Neural cell (in vitro differentiated cells): ENCODE data around the gene COLQ. TPM values are rescaled to one million over a fixed set of nuclear protein-coding genes. Genes with fewer than 3 reads are reported as not detected.

Experiments used
- H2AFZ ChIP-seq: fragments of 200-600, 300-800 bp; sonication (generic), shearing (Covaris generic); 2 replicates; pipeline ENCODE4 v1.6.0; 2014; ENCODE audit warnings: low read depth, mild to moderate bottlenecking, antibody characterized with exemption, low read length, moderate library complexity
- H3F3A ChIP-seq: fragments of 200-600 bp; shearing (Covaris generic); 2 replicates; pipeline ENCODE4 v1.6.1; 2016; ENCODE audit warnings: mild to moderate bottlenecking, moderate library complexity, mixed read lengths, antibody characterized with exemption, low read length; ENCODE audit not compliant: insufficient read depth, poor library complexity, severe bottlenecking
- H3K27ac ChIP-seq: fragments of 200-600, 300-800 bp; sonication (generic), shearing (Covaris generic); 2 replicates; pipeline ENCODE4 v1.5.1; 2014; ENCODE audit warnings: mild to moderate bottlenecking, low read length, moderate library complexity
- H3K27me3 ChIP-seq: fragments of 300-800, 200-600 bp; sonication (generic), shearing (Covaris generic); 2 replicates; pipeline ENCODE4 v1.6.0; 2014; ENCODE audit warnings: mild to moderate bottlenecking, low read depth, low read length, moderate library complexity; ENCODE audit not compliant: insufficient read depth
- H3K36me3 ChIP-seq: fragments of 300-800, 200-600 bp; sonication (generic), shearing (Covaris generic); 2 replicates; pipeline ENCODE4 v1.5.1; 2014; ENCODE audit warnings: mild to moderate bottlenecking, antibody characterized with exemption, low read length, moderate library complexity; ENCODE audit not compliant: insufficient read depth
- H3K4me2 ChIP-seq: fragments of 300-800, 200-600 bp; sonication (generic), shearing (Covaris generic); 2 replicates; pipeline ENCODE4 v1.6.0; 2014; ENCODE audit warnings: mild to moderate bottlenecking, low read length
- H3K4me3 ChIP-seq: fragments of 300-800, 200-600 bp; sonication (generic), shearing (Covaris generic); 2 replicates; pipeline ENCODE4 v1.5.1; 2014; ENCODE audit warnings: mild to moderate bottlenecking, low read length, moderate library complexity
- H3K79me2 ChIP-seq: fragments of 200-600 bp; shearing (Covaris generic); replicated peaks from 2 replicates; pipeline ENCODE4 v1.6.0; 2014; ENCODE audit warnings: mild to moderate bottlenecking, low read length, moderate library complexity; ENCODE audit not compliant: insufficient read depth
- H3K9ac ChIP-seq: fragments of 300-800, 200-600 bp; sonication (generic), shearing (Covaris generic); 2 replicates; pipeline ENCODE4 v1.6.1; 2016; ENCODE audit warnings: mild to moderate bottlenecking, low read length, mixed read lengths
- H3K9me2 ChIP-seq: fragments of 200-600 bp; shearing (Covaris generic); 2 replicates; pipeline ENCODE4 v1.6.1; 2016; ENCODE audit warnings: mild to moderate bottlenecking, low read length, mixed read lengths; ENCODE audit not compliant: insufficient read depth
- H3K9me3 ChIP-seq: fragments of 200-600, 300-800 bp; sonication (generic), shearing (Covaris generic); 2 replicates; pipeline ENCODE4 v1.6.1; 2016; ENCODE audit warnings: mild to moderate bottlenecking, mixed run types, low read length, moderate library complexity, mixed read lengths
- H4K20me1 ChIP-seq: fragments of 200-600 bp; shearing (Covaris generic); 2 replicates; pipeline ENCODE4 v1.6.1; 2016; ENCODE audit warnings: mild to moderate bottlenecking, mixed run types; ENCODE audit not compliant: insufficient read depth
- CTCF ChIP-seq: fragments of 450-650 bp; IDR thresholded peaks from 2 replicates; pipeline ENCODE4 v1.5.1; 2014; ENCODE audit warnings: antibody characterized with exemption, mild to moderate bottlenecking, moderate library complexity; ENCODE audit not compliant: poor library complexity, severe bottlenecking
- EP300 ChIP-seq: fragments of 450-650 bp; conservative IDR thresholded peaks from 2 replicates; pipeline ENCODE4 v1.6.1; 2014; ENCODE audit warnings: antibody characterized with exemption, mild to moderate bottlenecking, moderate library complexity; ENCODE audit not compliant: poor library complexity, severe bottlenecking
- EZH2 ChIP-seq: fragments of 200-600, 300-800 bp; shearing (Covaris generic), sonication (generic); IDR thresholded peaks from 2 replicates; pipeline ENCODE4 v1.6.1; 2014; ENCODE audit warnings: antibody characterized with exemption, low read length, borderline replicate concordance, mild to moderate bottlenecking; ENCODE audit not compliant: insufficient read depth, poor library complexity, severe bottlenecking
- MXI1 ChIP-seq: fragments of 450-650 bp; conservative IDR thresholded peaks from 2 replicates; pipeline ENCODE4 v1.6.1; 2014; ENCODE audit warnings: antibody characterized with exemption, mild to moderate bottlenecking; ENCODE audit not compliant: poor library complexity, severe bottlenecking
- POLR2AphosphoS5 ChIP-seq: IDR thresholded peaks from 2 replicates; pipeline ENCODE4 v1.6.1; 2012
- RAD21 ChIP-seq: fragments of 450-650 bp; conservative IDR thresholded peaks from 2 replicates; pipeline ENCODE4 v1.6.1; 2014; ENCODE audit warnings: antibody characterized with exemption, mild to moderate bottlenecking, moderate library complexity
- REST ChIP-seq: IDR thresholded peaks from 2 replicates; pipeline ENCODE4 v1.6.1; 2012; ENCODE audit warnings: borderline replicate concordance
- SMC3 ChIP-seq: fragments of 450-650 bp; conservative IDR thresholded peaks from 2 replicates; pipeline ENCODE4 v1.6.1; 2014; ENCODE audit warnings: antibody characterized with exemption, mild to moderate bottlenecking, moderate library complexity; ENCODE audit not compliant: poor library complexity
- TAF1 ChIP-seq: IDR thresholded peaks from 2 replicates; pipeline ENCODE4 v1.6.1; 2012; ENCODE audit warnings: low read depth
- polyA plus RNA-seq: library from polyadenylated mRNA; depleted of rRNA; stranded (reverse); fragments of >200 nt; gene quantifications from 2 replicates; pipeline ENCODE4 v1.2.3, GENCODE V29; 2014

COLQ gene
- polyA plus RNA-seq, 1 donor from 2014 or later = 9.5 TPM

GRCh38 chr3:15520185-15520584 is 1.3 kb downstream of the COLQ start:
- TF ChIP-seq POLR2AphosphoS5 = no peak
- TF ChIP-seq REST = no peak
- no peak for TF ChIP-seq EP300
- TF ChIP-seq EZH2 = no peak
- TF ChIP-seq RAD21 = no peak
- TF ChIP-seq MXI1 = no peak
- Histone ChIP-seq H3K36me3 (no peaks in the 10 kb centered on the region), H3F3A (no peaks in the 10 kb centered on the region), H3K27me3 (no peaks in the 10 kb centered on the region), H3K9ac (no peak overlapping the region), H3K27ac (no peak overlapping the region), H2AFZ (no peak overlapping the region), H4K20me1 (no peaks in the 10 kb centered on the region), H3K4me3 (no peak overlapping the region), H3K4me2 (no peak overlapping the region), H3K9me2 (no peaks in the 10 kb centered on the region), H3K79me2 (no peaks in the 10 kb centered on the region), H3K9me3 (no peaks in the 10 kb centered on the region)

GRCh38 chr3:15519096-15519495 is 2.4 kb downstream of the COLQ start:
- no peaks in the 10 kb centered on the region for H3K9me3 ChIP-seq
- TF ChIP-seq RAD21 = no peak
- no peak for TF ChIP-seq MXI1
- TF ChIP-seq EP300 = no peak
- TF ChIP-seq CTCF = no peak
- no peak for TF ChIP-seq POLR2AphosphoS5
- no peak for TF ChIP-seq EZH2
- TF ChIP-seq SMC3 = no peak
- no peak overlapping the region for H3K4me3 ChIP-seq
- H3K27ac ChIP-seq = no peak overlapping the region
- H2AFZ ChIP-seq = no peak overlapping the region
- no peaks in the 10 kb centered on the region for H3K36me3 ChIP-seq
- H3K79me2 ChIP-seq = no peaks in the 10 kb centered on the region
- no peak overlapping the region for H3K9ac ChIP-seq
- H3K4me2 ChIP-seq = no peak overlapping the region
- no peaks in the 10 kb centered on the region for H3K9me2 ChIP-seq
- H3F3A ChIP-seq = no peaks in the 10 kb centered on the region
- no peaks in the 10 kb centered on the region for H3K27me3 ChIP-seq
- no peaks in the 10 kb centered on the region for H4K20me1 ChIP-seq

GRCh38 chr3:15514663-15515340 is 6.7 kb downstream of the COLQ start:
- Histone ChIP-seq H3K4me3 (no peak overlapping the region), H3K27ac (no peak overlapping the region), H2AFZ (no peak overlapping the region), H3K9me3 (no peaks in the 10 kb centered on the region), H3K27me3 (no peaks in the 10 kb centered on the region), H3F3A (no peaks in the 10 kb centered on the region), H3K36me3 (no peaks in the 10 kb centered on the region), H4K20me1 (no peaks in the 10 kb centered on the region), H3K9ac (no peak overlapping the region), H3K79me2 (no peaks in the 10 kb centered on the region), H3K4me2 (no peak overlapping the region), H3K9me2 (no peaks in the 10 kb centered on the region)
- no peak for TF ChIP-seq RAD21
- no peak for TF ChIP-seq REST
- TF ChIP-seq MXI1 = no peak
- no peak for TF ChIP-seq SMC3
- TF ChIP-seq EP300 = no peak
- no peak for TF ChIP-seq POLR2AphosphoS5
- TF ChIP-seq CTCF = no peak
- TF ChIP-seq TAF1 = no peak
- no peak for TF ChIP-seq EZH2
